Osteocyte (in vitro differentiated cells): ENCODE results near the gene CNTN5. TPM values are rescaled to one million over a fixed set of nuclear protein-coding genes. Genes with fewer than 3 reads are reported as not detected.

Experiments used
- DNase-seq: peaks from one replicate; pipeline ENCODE4 v3.0.0; 2021; ENCODE audit warnings: mixed read lengths; ENCODE audit not compliant: unreplicated experiment; ENCODE audit errors: extremely low spot score
- H3K27ac Mint-ChIP-seq: one replicate; pipeline ENCODE4 v1.8.0; 2021; ENCODE audit warnings: mild to moderate bottlenecking, mixed read lengths; ENCODE audit not compliant: unreplicated experiment
- H3K27me3 Mint-ChIP-seq: one replicate; pipeline ENCODE4 v1.8.0; 2021; ENCODE audit warnings: mixed read lengths; ENCODE audit not compliant: unreplicated experiment
- H3K36me3 Mint-ChIP-seq: one replicate; pipeline ENCODE4 v1.8.0; 2021; ENCODE audit warnings: mixed read lengths; ENCODE audit not compliant: unreplicated experiment
- H3K4me1 Mint-ChIP-seq: one replicate; pipeline ENCODE4 v1.8.0; 2021; ENCODE audit warnings: mixed read lengths; ENCODE audit not compliant: unreplicated experiment
- H3K4me3 Mint-ChIP-seq: one replicate; pipeline ENCODE4 v1.8.0; 2021; ENCODE audit warnings: mild to moderate bottlenecking, moderate library complexity, mixed read lengths; ENCODE audit not compliant: unreplicated experiment
- H3K9me3 Mint-ChIP-seq: one replicate; pipeline ENCODE4 v1.8.0; 2021; ENCODE audit warnings: mixed read lengths; ENCODE audit not compliant: unreplicated experiment
- CTCF ChIP-seq: fragments of 200-600 bp; sonication (generic); IDR thresholded peaks from 2 replicates; pipeline ENCODE4 v1.5.0; 2021; ENCODE audit warnings: antibody characterized with exemption, mild to moderate bottlenecking, moderate library complexity
- total RNA-seq: library from RNA; stranded (reverse); gene quantifications from 2 replicates; pipeline ENCODE4 v1.2.1, GENCODE V29; 2021

CNTN5 gene
- total RNA-seq, 1 donor from 2014 or later = 0.30 TPM

- Mint-ChIP-seq H3K4me1 (no peaks in the 10 kb centered on the region), H3K27me3 (peaks cover 15% of the 10 kb centered on the region), H3K36me3 (no peaks in the 10 kb centered on the region), H3K9me3 (no peaks in the 10 kb centered on the region), H3K4me3 (no peak overlapping the region), H3K27ac (no peak overlapping the region)
- no peak for TF ChIP-seq CTCF
- DNase-seq = no peak
These were observed 612.2 kb downstream of the CNTN5 start for GRCh38 chr11:99632969-99633368.

- Mint-ChIP-seq H3K4me1 (no peaks in the 10 kb centered on the region), H3K27me3 (peaks cover 15% of the 10 kb centered on the region), H3K27ac (no peak overlapping the region), H3K9me3 (no peaks in the 10 kb centered on the region), H3K4me3 (no peak overlapping the region), H3K36me3 (no peaks in the 10 kb centered on the region)
- no peak for DNase-seq
- no peak for TF ChIP-seq CTCF
These were observed 613.8 kb downstream of the CNTN5 start for GRCh38 chr11:99634581-99634980.

DNA sequence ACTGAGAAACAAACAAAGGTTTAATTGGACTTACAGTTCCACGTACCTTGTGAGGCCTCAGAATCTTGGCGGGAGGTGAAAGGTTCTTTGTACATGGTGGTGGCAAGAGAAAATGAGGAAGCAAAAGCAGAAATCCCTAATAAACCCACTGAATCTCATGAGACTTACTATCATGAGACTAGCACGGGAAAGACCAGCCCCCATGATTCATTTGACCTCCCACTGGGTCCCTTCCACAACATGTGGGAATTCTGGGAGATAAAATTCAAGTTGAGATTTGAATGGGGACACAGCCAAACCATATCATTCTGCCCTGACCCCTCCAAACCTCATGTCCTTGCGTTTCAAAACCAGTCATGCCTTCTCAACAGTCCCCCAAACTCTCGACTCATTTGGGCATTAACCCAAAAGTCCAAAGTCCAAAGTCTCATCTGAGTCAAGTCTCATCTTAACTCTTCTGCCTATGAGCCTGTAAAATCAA lies 617.4 kb downstream of the CNTN5 start:
- no peak overlapping the region for H3K27ac Mint-ChIP-seq
- peaks cover 5% of the 10 kb centered on the region for H3K9me3 Mint-ChIP-seq
- no peaks in the 10 kb centered on the region for H3K36me3 Mint-ChIP-seq
- H3K4me1 Mint-ChIP-seq = peaks cover 11% of the 10 kb centered on the region
- TF ChIP-seq CTCF = no peak
- peaks cover 11% of the 10 kb centered on the region for H3K27me3 Mint-ChIP-seq
- no peak for DNase-seq
- H3K4me3 Mint-ChIP-seq = no peak overlapping the region

DNA sequence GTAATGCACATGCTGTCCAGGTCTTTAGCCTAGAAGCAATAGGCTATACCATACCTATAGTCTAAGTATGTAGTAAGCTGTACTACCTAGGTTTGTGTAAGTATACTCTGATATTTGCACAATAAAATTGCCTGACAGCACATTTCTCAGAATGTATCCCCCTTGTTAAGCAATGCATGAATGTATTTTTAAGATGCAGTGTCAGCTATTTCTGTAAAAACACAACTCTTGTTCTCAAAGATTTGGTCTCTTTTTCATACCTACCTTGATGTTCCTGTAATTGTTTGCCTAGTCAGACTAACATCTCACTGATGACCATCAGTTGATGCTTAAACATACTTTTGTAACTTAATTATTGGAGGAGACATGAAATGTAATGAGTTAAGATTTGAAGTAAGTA lies 619.9 kb downstream of the CNTN5 start:
- no peak overlapping the region for H3K27ac Mint-ChIP-seq
- H3K27me3 Mint-ChIP-seq = peaks cover 2% of the 10 kb centered on the region
- H3K4me1 Mint-ChIP-seq = peaks cover 11% of the 10 kb centered on the region
- no peak for TF ChIP-seq CTCF
- DNase-seq = no peak
- peaks cover 5% of the 10 kb centered on the region for H3K9me3 Mint-ChIP-seq
- H3K4me3 Mint-ChIP-seq = no peak overlapping the region
- H3K36me3 Mint-ChIP-seq = no peaks in the 10 kb centered on the region

- Mint-ChIP-seq H3K4me1 (peaks cover 11% of the 10 kb centered on the region), H3K4me3 (no peak overlapping the region), H3K36me3 (no peaks in the 10 kb centered on the region), H3K27me3 (peaks cover 27% of the 10 kb centered on the region), H3K9me3 (no peaks in the 10 kb centered on the region), H3K27ac (no peak overlapping the region)
- TF ChIP-seq CTCF = no peak
- no peak for DNase-seq
These were observed 625.2 kb downstream of the CNTN5 start for GRCh38 chr11:99645934-99646333.
